IMR-90 (cell line): Measurements from ENCODE around the gene ANKRD1. TPM values are rescaled to one million over a fixed set of nuclear protein-coding genes. Genes with fewer than 3 reads are reported as not detected.

Experiments used
- ATAC-seq: fragments of 200-7000 bp; cut with Tn5 transposase; 2 replicates; pipeline ENCODE4 v1.9.1; 2020; ENCODE audit warnings: low read depth, mild to moderate bottlenecking, moderate library complexity
- BruUV-seq: library from RNA; stranded (reverse); fragments of 400-500 nt; replicated peaks from 2 replicates; lab custom pipeline; 2021; lab: Mats Ljungman, UMichigan
- CTCF ChIA-PET: fragments of 300-600 bp; formaldehyde crosslinking; extraction: SDS; loops from one replicate; lab custom pipeline; 2021; ENCODE audit warnings: antibody characterized with exemption; lab: Yijun Ruan, JAX
- POLR2A ChIA-PET: fragments of 300-600 bp; sonication (Branson Sonifier 250); formaldehyde crosslinking; loops from one replicate; lab custom pipeline; 2022; ENCODE audit warnings: antibody characterized with exemption; ENCODE audit not compliant: unreplicated experiment; lab: Charles Lee
- DNase-seq: peaks from one replicate; pipeline ENCODE4 v3.0.0; 2013
- H2AFZ ChIP-seq: replicated peaks from 2 replicates; pipeline ENCODE3; 2013; ENCODE audit warnings: low read length, mild to moderate bottlenecking; ENCODE audit not compliant: poor library complexity
- H2AK5ac ChIP-seq: 2 replicates; pipeline ENCODE4 v1.6.1; 2013; ENCODE audit warnings: low read depth, low read length, inconsistent platforms
- H2AK9ac ChIP-seq: replicated peaks from 2 replicates; pipeline ENCODE3; 2013; ENCODE audit warnings: mild to moderate bottlenecking, low read depth, low read length, moderate library complexity; ENCODE audit not compliant: poor library complexity
- H2BK120ac ChIP-seq: 2 replicates; pipeline ENCODE4 v1.6.1; 2013; ENCODE audit warnings: low read depth, low read length, inconsistent platforms
- H2BK15ac ChIP-seq: 3 replicates; pipeline ENCODE4 v1.6.1; 2013; ENCODE audit warnings: low read depth, low read length, inconsistent platforms
- H2BK20ac ChIP-seq: 2 replicates; pipeline ENCODE4 v1.6.1; 2013; ENCODE audit warnings: low read depth, mild to moderate bottlenecking, inconsistent platforms, low read length, moderate library complexity
- H2BK5ac ChIP-seq: 2 replicates; pipeline ENCODE4 v1.6.1; 2013; ENCODE audit warnings: mild to moderate bottlenecking, low read depth, low read length, inconsistent platforms; ENCODE audit not compliant: poor library complexity, severe bottlenecking
- H3K14ac ChIP-seq: replicated peaks from 2 replicates; pipeline ENCODE4 v1.6.1; 2013; ENCODE audit warnings: low read depth, low read length, inconsistent platforms
- H3K18ac ChIP-seq: 2 replicates; pipeline ENCODE4 v1.6.1; 2013; ENCODE audit warnings: low read depth, low read length, control low read depth
- H3K23ac ChIP-seq: 2 replicates; pipeline ENCODE4 v1.6.1; 2013; ENCODE audit warnings: low read depth, low read length, inconsistent platforms
- H3K27ac ChIP-seq: 2 replicates; pipeline ENCODE4 v1.5.1; 2013; ENCODE audit warnings: mild to moderate bottlenecking, control low read depth, low read length; ENCODE audit not compliant: insufficient read depth
- H3K27me3 ChIP-seq: 2 replicates; pipeline ENCODE4 v1.6.1; 2013; ENCODE audit warnings: low read length; ENCODE audit not compliant: control insufficient read depth, insufficient read depth
- H3K36me3 ChIP-seq: 2 replicates; pipeline ENCODE4 v1.6.1; 2013; ENCODE audit warnings: low read length, mixed read lengths; ENCODE audit not compliant: control insufficient read depth, insufficient read depth
- H3K4ac ChIP-seq: 2 replicates; pipeline ENCODE4 v1.6.1; 2013; ENCODE audit warnings: low read depth, low read length, inconsistent platforms
- H3K4me1 ChIP-seq: 2 replicates; pipeline ENCODE4 v1.6.1; 2013; ENCODE audit warnings: low read length, mixed read lengths; ENCODE audit not compliant: control insufficient read depth, insufficient read depth
- H3K4me2 ChIP-seq: 2 replicates; pipeline ENCODE4 v1.6.1; 2013; ENCODE audit warnings: low read depth, mild to moderate bottlenecking, control low read depth, low read length, moderate library complexity
- H3K4me3 ChIP-seq: 2 replicates; pipeline ENCODE4 v1.5.1; 2013; ENCODE audit warnings: low read depth, mild to moderate bottlenecking, control low read depth, low read length, moderate library complexity; ENCODE audit not compliant: insufficient read depth
- H3K56ac ChIP-seq: 2 replicates; pipeline ENCODE4 v1.6.1; 2013; ENCODE audit warnings: low read length, inconsistent platforms; ENCODE audit not compliant: insufficient read depth; ENCODE audit errors: extremely low read depth
- H3K79me1 ChIP-seq, 2 experiments: 2 replicates each; pipeline ENCODE4 v1.6.1; 2013; ENCODE audit warnings: low read length in 2 of 2, inconsistent platforms in 1 of 2, low read depth in 1 of 2
- H3K9ac ChIP-seq: 2 replicates; pipeline ENCODE4 v1.6.1; 2013; ENCODE audit warnings: low read depth, low read length, control low read depth
- H3K9me1 ChIP-seq: 2 replicates; pipeline ENCODE4 v1.6.1; 2013; ENCODE audit warnings: low read length, inconsistent platforms; ENCODE audit not compliant: insufficient read depth
- H3K9me3 ChIP-seq: 2 replicates; pipeline ENCODE4 v1.6.1; 2013; ENCODE audit warnings: low read length; ENCODE audit not compliant: control insufficient read depth, insufficient read depth
- H4K20me1 ChIP-seq: 2 replicates; pipeline ENCODE4 v1.6.1; 2013; ENCODE audit warnings: low read length, inconsistent platforms; ENCODE audit not compliant: insufficient read depth
- H4K5ac ChIP-seq: 2 replicates; pipeline ENCODE4 v1.6.1; 2013; ENCODE audit warnings: mild to moderate bottlenecking, low read depth, low read length, control low read depth
- H4K8ac ChIP-seq, 2 experiments: 2 replicates each; pipeline ENCODE4 v1.6.1; 2013; ENCODE audit warnings: low read depth in 2 of 2, low read length in 2 of 2, control low read depth in 1 of 2, inconsistent platforms in 1 of 2
- H4K91ac ChIP-seq: 2 replicates; pipeline ENCODE4 v1.6.1; 2013; ENCODE audit warnings: low read depth, low read length, inconsistent platforms; ENCODE audit not compliant: insufficient read depth
- CEBPB ChIP-seq: IDR thresholded peaks from 2 replicates; pipeline ENCODE4 v1.6.1; 2012; ENCODE audit warnings: low read depth, low read length, improper control_type of control experiment
- RCOR1 ChIP-seq: IDR thresholded peaks from 2 replicates; pipeline ENCODE4 v1.6.1; 2012; ENCODE audit warnings: mild to moderate bottlenecking, low read length, improper control_type of control experiment; ENCODE audit not compliant: insufficient replicate concordance
- RFX5 ChIP-seq: IDR thresholded peaks from 2 replicates; pipeline ENCODE4 v1.8.0; 2012; ENCODE audit warnings: low read depth, mild to moderate bottlenecking, low read length, moderate library complexity
- dilution Hi-C: fragments of 300-500 bp; cut with HindIII; formaldehyde crosslinking; loops from one replicate; pipeline ENCODE4 v1.14.3; 2018; ENCODE audit warnings: low sequenced_read_pairs; ENCODE audit not compliant: unreplicated experiment
- in situ Hi-C: fragments of 300-500 bp; cut with MboI; formaldehyde crosslinking; loops from 3 replicates; pipeline ENCODE4 v1.14.3; 2019; ENCODE audit warnings: low sequenced_read_pairs, inconsistent platforms, mixed read lengths
- intact Hi-C: fragments of 100-400 bp; cut with micrococcal nuclease; formaldehyde crosslinking; loops from 2 replicates; pipeline ENCODE4 v1.10.0; 2022
- polyA plus RNA-seq, 3 experiments: library from polyadenylated mRNA; depleted of rRNA; stranded (reverse); fragments of >200 nt; gene quantifications; 2 replicates each; pipeline ENCODE4 v1.2.3, GENCODE V29; 2012; ENCODE audit warnings: low replicate concordance in 1 of 3
- total RNA-seq: library from RNA; depleted of rRNA; stranded (reverse); fragments of >200 nt; gene quantifications from 2 replicates; pipeline ENCODE4 v1.2.3, GENCODE V29; 2012
- TF ChIP-seq, protein P1 (sequence below): fragments of 150-350 bp; IDR thresholded peaks from 2 replicates; pipeline ENCODE4 v1.6.1; 2016; ENCODE audit warnings: low read depth, mild to moderate bottlenecking, low read length, moderate library complexity, borderline replicate concordance

Gene ANKRD1
- total and polyA plus RNA-seq, 2 of the 4 experiments (the other 2 are of a cell fraction) = 7.4 to 10.8 TPM

DNA sequence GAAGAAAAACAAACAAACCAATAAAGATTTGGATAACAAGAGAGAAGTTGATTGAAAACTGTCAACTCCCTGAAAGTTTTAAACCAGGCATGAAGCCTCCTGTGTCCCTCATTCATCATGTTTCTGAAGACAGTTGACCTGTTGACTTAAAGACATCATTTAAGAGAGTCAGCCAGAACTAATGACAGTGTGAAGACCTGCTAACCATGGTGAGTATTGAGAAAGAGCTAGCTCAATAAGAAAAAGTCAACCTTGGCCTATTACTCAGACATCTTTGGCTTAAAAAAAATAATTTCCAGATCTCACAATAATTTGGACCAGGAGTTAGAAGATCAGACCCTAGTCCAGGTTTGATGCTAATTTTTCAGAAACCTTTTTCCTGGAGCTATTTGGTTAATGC lies 45.3 kb upstream of the ANKRD1 start:
- TF ChIP-seq RCOR1 (no peak), CEBPB (no peak), RFX5 (no peak)
- TF ChIP-seq, protein P1, sequence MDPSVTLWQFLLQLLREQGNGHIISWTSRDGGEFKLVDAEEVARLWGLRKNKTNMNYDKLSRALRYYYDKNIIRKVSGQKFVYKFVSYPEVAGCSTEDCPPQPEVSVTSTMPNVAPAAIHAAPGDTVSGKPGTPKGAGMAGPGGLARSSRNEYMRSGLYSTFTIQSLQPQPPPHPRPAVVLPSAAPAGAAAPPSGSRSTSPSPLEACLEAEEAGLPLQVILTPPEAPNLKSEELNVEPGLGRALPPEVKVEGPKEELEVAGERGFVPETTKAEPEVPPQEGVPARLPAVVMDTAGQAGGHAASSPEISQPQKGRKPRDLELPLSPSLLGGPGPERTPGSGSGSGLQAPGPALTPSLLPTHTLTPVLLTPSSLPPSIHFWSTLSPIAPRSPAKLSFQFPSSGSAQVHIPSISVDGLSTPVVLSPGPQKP = no peak
- Histone ChIP-seq H2BK20ac (0 out of 2 replicates have a peak overlapping the region, but pooled peaks have one; percentile 24), H2AFZ (no peak overlapping the region), H2AK5ac (no peak overlapping the region), H4K8ac (no peak overlapping the region), H3K23ac (no peak overlapping the region), H3K4me3 (no peak overlapping the region), H3K4ac (no peak overlapping the region), H3K27me3 (no peaks in the 10 kb centered on the region), H3K27ac (no peak overlapping the region), H3K9me3 (no peaks in the 10 kb centered on the region), H3K36me3 (no peaks in the 10 kb centered on the region), H3K56ac (no peak overlapping the region), H4K20me1 (no peaks in the 10 kb centered on the region), H3K9ac (no peak overlapping the region), H3K4me1 (peaks cover 16% of the 10 kb centered on the region), H2AK9ac (no peak overlapping the region), H3K14ac (no peak overlapping the region), H3K79me1 (no peaks in the 10 kb centered on the region), H2BK120ac (no peak overlapping the region), H2BK15ac (0 out of 3 replicates have a peak overlapping the region, but pooled peaks have one; percentile 19), H4K91ac (no peak overlapping the region), H3K9me1 (peaks cover 5% of the 10 kb centered on the region), H4K5ac (no peak overlapping the region), H3K4me2 (no peak overlapping the region), H2BK5ac (no peak overlapping the region), H3K18ac (no peak overlapping the region)
- DNase-seq (no peak), ATAC-seq (no peak)
- dilution Hi-C loops (no loop called here), in situ Hi-C loops (no loop called here), intact Hi-C loops (no loop called here)
- ChIA-PET POLR2A (no interaction called here), CTCF (interaction anchor here (0.7 kb wide), 1 partner anchor 40 kb away, joined by 3 read pairs; no protein-coding TSS in a partner anchor)
- no TSS peak for BruUV-seq
